HCT116 (cell line): Measurements from ENCODE around the gene CACNA2D3. TPM values are rescaled to one million over a fixed set of nuclear protein-coding genes. Genes with fewer than 3 reads are reported as not detected.

ENCODE experiments used
- ATAC-seq: fragments of 200-7000 bp; cut with Tn5 transposase; 2 replicates; pipeline ENCODE4 v1.9.1; 2020; ENCODE audit warnings: mild to moderate bottlenecking, moderate library complexity
- BruUV-seq: library from RNA; stranded (reverse); fragments of 400-500 nt; replicated peaks from 2 replicates; lab custom pipeline; 2021; lab: Mats Ljungman, UMichigan
- CTCF ChIA-PET: fragments of 300-600 bp; sonication (Branson Sonifier 250); formaldehyde crosslinking; loops from one replicate; lab custom pipeline; 2021; ENCODE audit warnings: antibody characterized with exemption; lab: Charles Lee
- POLR2A ChIA-PET: fragments of 300-600, 350-600 bp; sonication (Branson Sonifier 250); formaldehyde crosslinking; loops from one replicate; lab custom pipeline; 2021; ENCODE audit warnings: antibody characterized with exemption; lab: Charles Lee
- RAD21 ChIA-PET, 2 experiments: fragments of 300-600 bp; sonication (Branson Sonifier 250); formaldehyde crosslinking; loops; one replicate each; lab custom pipeline; 2023; ENCODE audit warnings: low total read pairs in 2 of 2; ENCODE audit not compliant: uncharacterized antibody in 2 of 2, unreplicated experiment in 2 of 2, low non-redundant PET in 1 of 2; lab: Charles Lee
- DNase-seq: peaks from one replicate; pipeline ENCODE4 v3.0.0-alpha.2; 2010; ENCODE audit warnings: low read depth, low spot score
- H2AFZ ChIP-seq: fragments of 200-600 bp; shearing (Covaris generic), sonication (generic); 2 replicates; pipeline ENCODE4 v1.6.1; 2017; ENCODE audit warnings: low read depth, mixed run types, mixed read lengths, antibody characterized with exemption, low read length; ENCODE audit not compliant: poor library complexity, severe bottlenecking
- H3K27ac ChIP-seq: 2 replicates; pipeline ENCODE4 v1.5.1; 2012; ENCODE audit warnings: low read depth, low read length
- H3K27me3 ChIP-seq: fragments of 200-600 bp; sonication (generic); 2 replicates; pipeline ENCODE4 v1.6.1; 2016; ENCODE audit warnings: mixed run types, low read length, mixed read lengths; ENCODE audit not compliant: insufficient read depth
- H3K36me3 ChIP-seq, 2 experiments: fragments of 200-500 bp in 1 of 2; fragments of 200-600 bp in 1 of 2; sonication (Bioruptor generic) in 1 of 2; sonication (generic) in 1 of 2; 2 replicates each; pipeline versions ENCODE4 v1.5.1 to v1.6.1; 2014 to 2016; ENCODE audit warnings: low read length in 2 of 2, inconsistent platforms in 1 of 2, mixed read lengths in 1 of 2, mixed run types in 1 of 2; ENCODE audit not compliant: insufficient read depth in 2 of 2, control insufficient read depth in 1 of 2
- H3K4me1 ChIP-seq, 2 experiments: fragments of 200-600 bp in 1 of 2; sonication (generic) in 1 of 2; 2 replicates each; pipeline versions ENCODE4 v1.5.1 to v1.6.1; 2012 to 2017; ENCODE audit warnings: low read length in 2 of 2, inconsistent platforms in 1 of 2, mild to moderate bottlenecking in 1 of 2, mixed read lengths in 1 of 2, mixed run types in 1 of 2, moderate library complexity in 1 of 2; ENCODE audit not compliant: insufficient read depth in 2 of 2, control insufficient read depth in 1 of 2
- H3K4me2 ChIP-seq: fragments of 200-600 bp; sonication (generic); 2 replicates; pipeline ENCODE4 v1.6.1; 2017; ENCODE audit warnings: mixed run types, low read length, mixed read lengths
- H3K4me3 ChIP-seq, 2 experiments: fragments of 200-600 bp in 1 of 2; sonication (generic) in 1 of 2; replicated peaks in 1 of 2; 2 replicates each; pipeline ENCODE4 v1.5.1; 2011 to 2016; ENCODE audit warnings: low read length in 2 of 2, control low read depth in 1 of 2, low read depth in 1 of 2, mild to moderate bottlenecking in 1 of 2, mixed read lengths in 1 of 2, mixed run types in 1 of 2
- H3K79me2 ChIP-seq: fragments of 200-600 bp; sonication (generic); 2 replicates; pipeline ENCODE4 v1.6.1; 2017; ENCODE audit warnings: mild to moderate bottlenecking, mixed run types, low read length, moderate library complexity, mixed read lengths; ENCODE audit not compliant: insufficient read depth
- H3K9ac ChIP-seq: fragments of 200-600 bp; sonication (generic); 2 replicates; pipeline ENCODE4 v1.6.1; 2016; ENCODE audit warnings: low read length, mixed read lengths
- H3K9me2 ChIP-seq: fragments of 200-600 bp; sonication (generic), shearing (Covaris generic); 2 replicates; pipeline ENCODE4 v1.6.1; 2017; ENCODE audit warnings: mixed run types, mild to moderate bottlenecking, moderate library complexity; ENCODE audit not compliant: insufficient read depth
- H3K9me3 ChIP-seq, 2 experiments: fragments of 200-500 bp in 1 of 2; fragments of 200-600 bp in 1 of 2; sonication (Bioruptor generic) in 1 of 2; sonication (generic) in 1 of 2; 2 replicates each; pipeline ENCODE4 v1.6.1; 2014 to 2017; ENCODE audit warnings: low read length in 2 of 2, mixed read lengths in 2 of 2, inconsistent platforms in 1 of 2, low read depth in 1 of 2, mild to moderate bottlenecking in 1 of 2, mixed run types in 1 of 2, moderate library complexity in 1 of 2; ENCODE audit not compliant: control insufficient read depth in 1 of 2, insufficient read depth in 1 of 2
- H4K20me1 ChIP-seq: fragments of 200-600 bp; sonication (generic), shearing (Covaris generic); 2 replicates; pipeline ENCODE4 v1.6.1; 2017; ENCODE audit warnings: mixed run types, mild to moderate bottlenecking, moderate library complexity; ENCODE audit not compliant: insufficient read depth
- EZH2 ChIP-seq: fragments of 200-600 bp; sonication (generic); IDR thresholded peaks from 2 replicates; pipeline ENCODE4 v1.6.1; 2017; ENCODE audit warnings: antibody characterized with exemption, mixed run types
- EZH2phosphoT487 ChIP-seq: fragments of 200-600 bp; IDR thresholded peaks from 2 replicates; pipeline ENCODE4 v1.6.1; 2018; ENCODE audit warnings: antibody characterized with exemption, borderline replicate concordance
- FOSL1 ChIP-seq: IDR thresholded peaks from 2 replicates; pipeline ENCODE4 v1.6.1; 2012; ENCODE audit warnings: low read depth
- JUND ChIP-seq: IDR thresholded peaks from 2 replicates; pipeline ENCODE4 v1.6.1; 2012
- POLR2AphosphoS5 ChIP-seq: IDR thresholded peaks from 2 replicates; pipeline ENCODE4 v1.6.1; 2011; ENCODE audit warnings: mild to moderate bottlenecking, low read depth, low read length, moderate library complexity
- SIN3A ChIP-seq: IDR thresholded peaks from 2 replicates; pipeline ENCODE4 v1.6.1; 2012; ENCODE audit warnings: low read depth
- SP1 ChIP-seq: IDR thresholded peaks from 2 replicates; pipeline ENCODE4 v1.6.1; 2012; ENCODE audit warnings: low read depth
- YY1 ChIP-seq: IDR thresholded peaks from 2 replicates; pipeline ENCODE4 v1.6.1; 2011; ENCODE audit warnings: low read length, low read depth, moderate library complexity, mild to moderate bottlenecking; ENCODE audit not compliant: insufficient replicate concordance; ENCODE audit errors: extremely low read depth
- intact Hi-C: fragments of 100-400 bp; cut with micrococcal nuclease; formaldehyde crosslinking; loops from 2 replicates; pipeline ENCODE4 v1.10.0; 2022
- total RNA-seq: library from RNA; stranded (reverse); gene quantifications from one replicate; pipeline ENCODE4 v1.2.1, GENCODE V29; 2021; ENCODE audit not compliant: unreplicated experiment
- TF ChIP-seq, protein P1 (sequence below), 3 experiments: fragments of 200-600 bp in 1 of 3; sonication (generic) in 1 of 3; IDR thresholded peaks in 2 of 3; conservative IDR thresholded peaks in 1 of 3; 2 replicates each; pipeline ENCODE4 v1.5.1; 2012 to 2017; ENCODE audit warnings: low read depth in 2 of 3, low read length in 2 of 3, antibody characterized with exemption in 1 of 3, borderline replicate concordance in 1 of 3, control low read depth in 1 of 3, mild to moderate bottlenecking in 1 of 3, mixed read lengths in 1 of 3, mixed run types in 1 of 3, moderate library complexity in 1 of 3; ENCODE audit not compliant: insufficient read depth in 1 of 3

Gene CACNA2D3
- total RNA-seq, 1 experiment from 2014 or later, result 0.20 TPM

DNA sequence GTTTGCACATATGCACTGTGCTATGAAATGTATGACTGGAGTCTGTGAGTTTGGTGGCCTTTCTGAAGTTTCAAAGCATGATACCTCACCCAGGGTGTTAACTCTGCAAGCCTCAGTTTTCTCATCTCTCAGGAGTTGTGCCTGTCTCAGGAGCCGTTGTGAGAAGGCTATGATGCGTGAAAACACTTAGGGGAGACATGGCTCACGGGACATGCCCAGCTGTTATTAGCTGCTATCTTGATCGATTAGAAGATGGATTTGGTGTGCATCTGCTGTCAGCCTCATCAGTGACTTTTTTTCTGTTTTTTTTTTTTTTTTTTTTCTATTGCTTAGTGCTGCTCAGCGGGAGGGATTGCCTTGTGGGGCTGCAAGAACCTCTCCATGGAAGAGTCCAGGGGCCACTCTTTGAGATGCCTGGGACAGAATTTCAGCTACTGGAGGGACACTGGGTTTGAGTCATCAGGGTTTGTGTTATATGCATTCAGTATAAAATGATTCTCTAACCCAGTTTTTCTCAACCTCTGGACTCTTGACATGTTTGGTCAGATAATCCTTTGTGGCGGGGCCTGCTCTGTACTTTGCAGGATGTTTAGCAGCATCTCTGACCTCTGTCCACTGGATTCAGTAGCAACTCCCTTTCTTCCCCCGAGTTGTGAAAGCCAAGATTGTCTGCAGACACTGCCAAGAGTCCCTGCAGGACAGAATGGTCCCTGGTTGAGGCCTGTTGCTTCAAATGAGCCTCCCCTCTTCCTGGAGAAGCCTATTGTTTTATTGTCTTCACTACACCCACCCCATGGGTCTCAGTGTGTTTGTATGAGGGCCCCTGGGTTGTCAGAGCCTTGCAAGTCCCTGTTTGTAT, 181.4 kb downstream of the CACNA2D3 start (continued):
- TF ChIP-seq, protein P1, sequence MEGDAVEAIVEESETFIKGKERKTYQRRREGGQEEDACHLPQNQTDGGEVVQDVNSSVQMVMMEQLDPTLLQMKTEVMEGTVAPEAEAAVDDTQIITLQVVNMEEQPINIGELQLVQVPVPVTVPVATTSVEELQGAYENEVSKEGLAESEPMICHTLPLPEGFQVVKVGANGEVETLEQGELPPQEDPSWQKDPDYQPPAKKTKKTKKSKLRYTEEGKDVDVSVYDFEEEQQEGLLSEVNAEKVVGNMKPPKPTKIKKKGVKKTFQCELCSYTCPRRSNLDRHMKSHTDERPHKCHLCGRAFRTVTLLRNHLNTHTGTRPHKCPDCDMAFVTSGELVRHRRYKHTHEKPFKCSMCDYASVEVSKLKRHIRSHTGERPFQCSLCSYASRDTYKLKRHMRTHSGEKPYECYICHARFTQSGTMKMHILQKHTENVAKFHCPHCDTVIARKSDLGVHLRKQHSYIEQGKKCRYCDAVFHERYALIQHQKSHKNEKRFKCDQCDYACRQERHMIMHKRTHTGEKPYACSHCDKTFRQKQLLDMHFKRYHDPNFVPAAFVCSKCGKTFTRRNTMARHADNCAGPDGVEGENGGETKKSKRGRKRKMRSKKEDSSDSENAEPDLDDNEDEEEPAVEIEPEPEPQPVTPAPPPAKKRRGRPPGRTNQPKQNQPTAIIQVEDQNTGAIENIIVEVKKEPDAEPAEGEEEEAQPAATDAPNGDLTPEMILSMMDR (IDR thresholded peaks at IDR 0.05 in 2 of 3, conservative IDR thresholded peaks at IDR 0.05 in 1 of 3; ENCODE audit: borderline replicate concordance in 1 of 3, insufficient read depth in 1 of 3, low read depth in 2 of 3, low read length in 2 of 3), result no peak
- TF ChIP-seq, all 23 proteins: peak for 0

DNA sequence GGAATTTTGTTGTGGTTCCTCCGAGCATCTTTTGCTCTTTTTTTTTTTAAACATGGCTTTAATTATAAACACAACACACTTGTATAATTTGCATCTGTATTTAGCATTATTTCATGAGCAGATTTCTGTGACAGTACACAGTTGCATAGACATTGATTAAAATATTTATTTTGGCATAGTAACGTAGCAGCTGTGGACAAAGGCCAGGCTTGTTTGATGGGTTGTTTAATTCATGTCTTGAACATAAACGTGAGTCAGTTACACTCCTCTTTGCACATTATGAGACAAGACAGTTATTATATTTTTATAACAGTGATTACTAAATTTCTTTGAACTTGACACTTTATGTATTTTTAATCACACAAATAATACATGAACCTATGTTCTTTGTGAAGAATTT, 182.5 kb downstream of the CACNA2D3 start:
- Histone ChIP-seq H3K4me1 (no peaks in the 10 kb centered on the region), H3K9me3 (no peaks in the 10 kb centered on the region), H3K9ac (no peak overlapping the region), H3K36me3 (no peaks in the 10 kb centered on the region), H3K27me3 (peaks cover 45% of the 10 kb centered on the region), H3K4me2 (no peak overlapping the region), H3K27ac (no peak overlapping the region), H3K79me2 (no peaks in the 10 kb centered on the region), H3K9me2 (no peaks in the 10 kb centered on the region), H3K4me3 (no peak overlapping the region), H4K20me1 (no peaks in the 10 kb centered on the region), H2AFZ (no peak overlapping the region)
- ChIA-PET RAD21 (no interaction called here), CTCF (no interaction called here), POLR2A (no interaction called here)
- intact Hi-C loops, result no loop called here
- DNase-seq (no peak), ATAC-seq (no peak)
- no TSS peak for BruUV-seq
- no peak for TF ChIP-seq POLR2AphosphoS5
- no peak for TF ChIP-seq EZH2phosphoT487
- TF ChIP-seq SP1, result no peak
- TF ChIP-seq, protein P1 (IDR thresholded peaks at IDR 0.05 in 2 of 3, conservative IDR thresholded peaks at IDR 0.05 in 1 of 3; ENCODE audit: borderline replicate concordance in 1 of 3, insufficient read depth in 1 of 3, low read depth in 2 of 3, low read length in 2 of 3), result no peak
- TF ChIP-seq EZH2, result no peak
- no peak for TF ChIP-seq SIN3A
- TF ChIP-seq FOSL1, result no peak
- no peak for TF ChIP-seq YY1
- TF ChIP-seq JUND, result no peak
